H1 (cell line): ENCODE measurements around the gene PDE4D. TPM values are rescaled to one million over a fixed set of nuclear protein-coding genes. Genes with fewer than 3 reads are reported as not detected.

Experiments used
- EP300 ChIP-seq, 2 experiments: IDR thresholded peaks; 1 replicate in 1 of 2; 2 replicates in 1 of 2; pipeline ENCODE4 v1.6.1; 2011 to 2012; ENCODE audit warnings: low read depth in 2 of 2, low read length in 2 of 2, mild to moderate bottlenecking in 2 of 2, borderline replicate concordance in 1 of 2, inconsistent platforms in 1 of 2, moderate library complexity in 1 of 2
- FOSL1 ChIP-seq: IDR thresholded peaks from 2 replicates; pipeline ENCODE4 v1.6.1; 2011; ENCODE audit warnings: mild to moderate bottlenecking, low read depth, low read length, moderate library complexity; ENCODE audit not compliant: insufficient read depth
- RAD21 ChIP-seq, 2 experiments: IDR thresholded peaks in 1 of 2; conservative IDR thresholded peaks in 1 of 2; 2 replicates each; pipeline ENCODE4 v1.6.1; 2011; ENCODE audit warnings: low read depth in 2 of 2, low read length in 2 of 2, improper control_type of control experiment in 1 of 2, inconsistent platforms in 1 of 2, mild to moderate bottlenecking in 1 of 2, moderate library complexity in 1 of 2
- RNF2 ChIP-seq: fragments of 200-900, 300-1000 bp; sonication (generic); IDR thresholded peaks from 2 replicates; pipeline ENCODE4 v1.7.1; 2016; ENCODE audit warnings: borderline replicate concordance, low read depth, mild to moderate bottlenecking, antibody characterized with exemption, low read length; ENCODE audit not compliant: poor library complexity, severe bottlenecking; ENCODE audit errors: missing control alignments
- SUZ12 ChIP-seq: fragments of 200-600 bp; sonication (generic); IDR thresholded peaks from 2 replicates; pipeline ENCODE4 v1.6.1; 2012; ENCODE audit warnings: mild to moderate bottlenecking, inconsistent platforms, low read length, moderate library complexity, mixed read lengths
- TAF1 ChIP-seq: IDR thresholded peaks from 2 replicates; pipeline ENCODE4 v1.6.1; 2011; ENCODE audit warnings: mild to moderate bottlenecking, low read depth, low read length
- polyA plus RNA-seq, 7 experiments: library from polyadenylated mRNA; depleted of rRNA in 3 of 7; stranded (reverse) in 5 of 7; unstranded in 2 of 7; fragments of >200 nt in 5 of 7; fragments of 200-250 nt in 2 of 7; gene quantifications; 1 replicate in 5 of 7; 2 replicates in 1 of 7; 4 replicates in 1 of 7; pipeline versions ENCODE4 v1.2.1 to v1.2.3, GENCODE V29; 2011 to 2013; ENCODE audit warnings: missing spikeins in 2 of 7, mixed read lengths in 2 of 7
- total RNA-seq: library from RNA; stranded (reverse); fragmentation: NEBNext Ultra II Directional; extraction: Animal tissue kit (Norgen Biotek cat#: 25700); gene quantifications from 2 replicates; pipeline ENCODE4 v1.2.1, GENCODE V29; 2021
- TF ChIP-seq, protein P1 (sequence below): fragments of 300-600 bp; sonication (generic); IDR thresholded peaks from 2 replicates; pipeline ENCODE4 v1.7.1; 2012; ENCODE audit warnings: low read length, moderate library complexity, mild to moderate bottlenecking, inconsistent platforms; ENCODE audit not compliant: insufficient replicate concordance
- TF ChIP-seq, protein P2 (sequence below): IDR thresholded peaks from 2 replicates; pipeline ENCODE4 v1.6.1; 2012; ENCODE audit warnings: low read length, inconsistent platforms

Gene PDE4D
- total and polyA plus RNA-seq, 2 of the 8 experiments (the other 6 are each of a cell fraction or from before 2014, with no cell fraction given), result 2.3 to 3.7 TPM

DNA sequence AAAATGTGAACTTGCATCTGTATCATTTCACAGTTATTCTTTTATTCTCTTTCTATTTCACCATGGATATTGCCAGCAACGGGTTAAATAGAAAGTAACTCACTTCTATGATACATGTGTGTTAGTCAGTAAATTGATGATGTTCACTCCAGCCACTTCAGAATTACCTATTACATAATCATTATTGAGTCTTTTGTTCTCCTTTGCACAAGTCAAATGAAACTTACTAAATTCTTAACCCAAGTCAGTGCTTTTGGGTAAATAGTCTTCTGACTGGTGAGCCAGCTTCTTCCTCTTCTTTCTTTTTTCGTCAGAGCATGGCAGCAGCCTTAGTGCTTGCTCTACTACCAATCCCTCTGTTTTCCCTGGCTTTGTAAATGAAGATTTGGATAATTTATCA lies 966.3 kb downstream of the PDE4D start (continued):
- TF ChIP-seq, protein P1, sequence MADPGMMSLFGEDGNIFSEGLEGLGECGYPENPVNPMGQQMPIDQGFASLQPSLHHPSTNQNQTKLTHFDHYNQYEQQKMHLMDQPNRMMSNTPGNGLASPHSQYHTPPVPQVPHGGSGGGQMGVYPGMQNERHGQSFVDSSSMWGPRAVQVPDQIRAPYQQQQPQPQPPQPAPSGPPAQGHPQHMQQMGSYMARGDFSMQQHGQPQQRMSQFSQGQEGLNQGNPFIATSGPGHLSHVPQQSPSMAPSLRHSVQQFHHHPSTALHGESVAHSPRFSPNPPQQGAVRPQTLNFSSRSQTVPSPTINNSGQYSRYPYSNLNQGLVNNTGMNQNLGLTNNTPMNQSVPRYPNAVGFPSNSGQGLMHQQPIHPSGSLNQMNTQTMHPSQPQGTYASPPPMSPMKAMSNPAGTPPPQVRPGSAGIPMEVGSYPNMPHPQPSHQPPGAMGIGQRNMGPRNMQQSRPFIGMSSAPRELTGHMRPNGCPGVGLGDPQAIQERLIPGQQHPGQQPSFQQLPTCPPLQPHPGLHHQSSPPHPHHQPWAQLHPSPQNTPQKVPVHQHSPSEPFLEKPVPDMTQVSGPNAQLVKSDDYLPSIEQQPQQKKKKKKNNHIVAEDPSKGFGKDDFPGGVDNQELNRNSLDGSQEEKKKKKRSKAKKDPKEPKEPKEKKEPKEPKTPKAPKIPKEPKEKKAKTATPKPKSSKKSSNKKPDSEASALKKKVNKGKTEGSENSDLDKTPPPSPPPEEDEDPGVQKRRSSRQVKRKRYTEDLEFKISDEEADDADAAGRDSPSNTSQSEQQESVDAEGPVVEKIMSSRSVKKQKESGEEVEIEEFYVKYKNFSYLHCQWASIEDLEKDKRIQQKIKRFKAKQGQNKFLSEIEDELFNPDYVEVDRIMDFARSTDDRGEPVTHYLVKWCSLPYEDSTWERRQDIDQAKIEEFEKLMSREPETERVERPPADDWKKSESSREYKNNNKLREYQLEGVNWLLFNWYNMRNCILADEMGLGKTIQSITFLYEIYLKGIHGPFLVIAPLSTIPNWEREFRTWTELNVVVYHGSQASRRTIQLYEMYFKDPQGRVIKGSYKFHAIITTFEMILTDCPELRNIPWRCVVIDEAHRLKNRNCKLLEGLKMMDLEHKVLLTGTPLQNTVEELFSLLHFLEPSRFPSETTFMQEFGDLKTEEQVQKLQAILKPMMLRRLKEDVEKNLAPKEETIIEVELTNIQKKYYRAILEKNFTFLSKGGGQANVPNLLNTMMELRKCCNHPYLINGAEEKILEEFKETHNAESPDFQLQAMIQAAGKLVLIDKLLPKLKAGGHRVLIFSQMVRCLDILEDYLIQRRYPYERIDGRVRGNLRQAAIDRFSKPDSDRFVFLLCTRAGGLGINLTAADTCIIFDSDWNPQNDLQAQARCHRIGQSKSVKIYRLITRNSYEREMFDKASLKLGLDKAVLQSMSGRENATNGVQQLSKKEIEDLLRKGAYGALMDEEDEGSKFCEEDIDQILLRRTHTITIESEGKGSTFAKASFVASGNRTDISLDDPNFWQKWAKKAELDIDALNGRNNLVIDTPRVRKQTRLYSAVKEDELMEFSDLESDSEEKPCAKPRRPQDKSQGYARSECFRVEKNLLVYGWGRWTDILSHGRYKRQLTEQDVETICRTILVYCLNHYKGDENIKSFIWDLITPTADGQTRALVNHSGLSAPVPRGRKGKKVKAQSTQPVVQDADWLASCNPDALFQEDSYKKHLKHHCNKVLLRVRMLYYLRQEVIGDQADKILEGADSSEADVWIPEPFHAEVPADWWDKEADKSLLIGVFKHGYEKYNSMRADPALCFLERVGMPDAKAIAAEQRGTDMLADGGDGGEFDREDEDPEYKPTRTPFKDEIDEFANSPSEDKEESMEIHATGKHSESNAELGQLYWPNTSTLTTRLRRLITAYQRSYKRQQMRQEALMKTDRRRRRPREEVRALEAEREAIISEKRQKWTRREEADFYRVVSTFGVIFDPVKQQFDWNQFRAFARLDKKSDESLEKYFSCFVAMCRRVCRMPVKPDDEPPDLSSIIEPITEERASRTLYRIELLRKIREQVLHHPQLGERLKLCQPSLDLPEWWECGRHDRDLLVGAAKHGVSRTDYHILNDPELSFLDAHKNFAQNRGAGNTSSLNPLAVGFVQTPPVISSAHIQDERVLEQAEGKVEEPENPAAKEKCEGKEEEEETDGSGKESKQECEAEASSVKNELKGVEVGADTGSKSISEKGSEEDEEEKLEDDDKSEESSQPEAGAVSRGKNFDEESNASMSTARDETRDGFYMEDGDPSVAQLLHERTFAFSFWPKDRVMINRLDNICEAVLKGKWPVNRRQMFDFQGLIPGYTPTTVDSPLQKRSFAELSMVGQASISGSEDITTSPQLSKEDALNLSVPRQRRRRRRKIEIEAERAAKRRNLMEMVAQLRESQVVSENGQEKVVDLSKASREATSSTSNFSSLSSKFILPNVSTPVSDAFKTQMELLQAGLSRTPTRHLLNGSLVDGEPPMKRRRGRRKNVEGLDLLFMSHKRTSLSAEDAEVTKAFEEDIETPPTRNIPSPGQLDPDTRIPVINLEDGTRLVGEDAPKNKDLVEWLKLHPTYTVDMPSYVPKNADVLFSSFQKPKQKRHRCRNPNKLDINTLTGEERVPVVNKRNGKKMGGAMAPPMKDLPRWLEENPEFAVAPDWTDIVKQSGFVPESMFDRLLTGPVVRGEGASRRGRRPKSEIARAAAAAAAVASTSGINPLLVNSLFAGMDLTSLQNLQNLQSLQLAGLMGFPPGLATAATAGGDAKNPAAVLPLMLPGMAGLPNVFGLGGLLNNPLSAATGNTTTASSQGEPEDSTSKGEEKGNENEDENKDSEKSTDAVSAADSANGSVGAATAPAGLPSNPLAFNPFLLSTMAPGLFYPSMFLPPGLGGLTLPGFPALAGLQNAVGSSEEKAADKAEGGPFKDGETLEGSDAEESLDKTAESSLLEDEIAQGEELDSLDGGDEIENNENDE, result no peak
- TF ChIP-seq RAD21 (IDR thresholded peaks at IDR 0.05 in 1 of 2, conservative IDR thresholded peaks at IDR 0.05 in 1 of 2; ENCODE audit: low read depth in 2 of 2, low read length in 2 of 2), result no peak
- TF ChIP-seq FOSL1, result no peak
- TF ChIP-seq, protein P2, sequence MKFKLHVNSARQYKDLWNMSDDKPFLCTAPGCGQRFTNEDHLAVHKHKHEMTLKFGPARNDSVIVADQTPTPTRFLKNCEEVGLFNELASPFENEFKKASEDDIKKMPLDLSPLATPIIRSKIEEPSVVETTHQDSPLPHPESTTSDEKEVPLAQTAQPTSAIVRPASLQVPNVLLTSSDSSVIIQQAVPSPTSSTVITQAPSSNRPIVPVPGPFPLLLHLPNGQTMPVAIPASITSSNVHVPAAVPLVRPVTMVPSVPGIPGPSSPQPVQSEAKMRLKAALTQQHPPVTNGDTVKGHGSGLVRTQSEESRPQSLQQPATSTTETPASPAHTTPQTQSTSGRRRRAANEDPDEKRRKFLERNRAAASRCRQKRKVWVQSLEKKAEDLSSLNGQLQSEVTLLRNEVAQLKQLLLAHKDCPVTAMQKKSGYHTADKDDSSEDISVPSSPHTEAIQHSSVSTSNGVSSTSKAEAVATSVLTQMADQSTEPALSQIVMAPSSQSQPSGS, result no peak
- no peak for TF ChIP-seq SUZ12
- TF ChIP-seq TAF1, result no peak
- no peak for TF ChIP-seq RNF2
- no peak for TF ChIP-seq EP300 (IDR thresholded peaks at IDR 0.05; ENCODE audit: borderline replicate concordance in 1 of 2, low read depth in 2 of 2, low read length in 2 of 2)
